Activated CD4-positive, alpha-beta memory T cell treated with anti-CD3 and anti-CD28 coated beads for 36 hours (primary cell): ENCODE results near the gene CYSTM1. TPM values are rescaled to one million over a fixed set of nuclear protein-coding genes. Genes with fewer than 3 reads are reported as not detected.
A peak's percentile ranks its signal among the peaks of the same experiment; 100 is the strongest.

Experiments
- CTCF ChIA-PET: fragments of 350-600 bp; sonication (Branson Sonifier 250); formaldehyde crosslinking; loops from one replicate; lab custom pipeline; 2021; ENCODE audit warnings: antibody characterized with exemption, inconsistent platforms; lab: Charles Lee
- POLR2A ChIA-PET: fragments of 350-600 bp; sonication (Branson Sonifier 250); formaldehyde crosslinking; loops from one replicate; lab custom pipeline; 2021; ENCODE audit warnings: antibody characterized with exemption; lab: Charles Lee
- DNase-seq: peaks from one replicate; pipeline ENCODE4 v3.0.0-alpha.2; 2020
- H3K27ac Mint-ChIP-seq: one replicate; pipeline ENCODE4 v1.8.0; 2021; ENCODE audit warnings: mixed read lengths
- H3K27me3 Mint-ChIP-seq: one replicate; pipeline ENCODE4 v1.8.0; 2021; ENCODE audit warnings: mixed read lengths
- H3K36me3 Mint-ChIP-seq: one replicate; pipeline ENCODE4 v1.8.0; 2021; ENCODE audit warnings: mixed read lengths
- H3K4me1 Mint-ChIP-seq: one replicate; pipeline ENCODE4 v1.8.0; 2021; ENCODE audit warnings: low read depth, mixed read lengths
- H3K4me3 Mint-ChIP-seq: one replicate; pipeline ENCODE4 v1.8.0; 2021; ENCODE audit warnings: mild to moderate bottlenecking, mixed read lengths
- H3K9me3 Mint-ChIP-seq: one replicate; pipeline ENCODE4 v1.8.0; 2021; ENCODE audit warnings: mixed read lengths
- intact Hi-C: fragments of 100-400 bp; cut with micrococcal nuclease; formaldehyde crosslinking; loops from one replicate; pipeline ENCODE4 v1.15.1; 2023
- total RNA-seq, 2 experiments: library from RNA; stranded (reverse); gene quantifications; one replicate each; pipeline ENCODE4 v1.2.3, GENCODE V29; 2021

Gene CYSTM1
- total RNA-seq, 2 experiments from 2014 or later = 25.2 to 26.5 TPM

DNA sequence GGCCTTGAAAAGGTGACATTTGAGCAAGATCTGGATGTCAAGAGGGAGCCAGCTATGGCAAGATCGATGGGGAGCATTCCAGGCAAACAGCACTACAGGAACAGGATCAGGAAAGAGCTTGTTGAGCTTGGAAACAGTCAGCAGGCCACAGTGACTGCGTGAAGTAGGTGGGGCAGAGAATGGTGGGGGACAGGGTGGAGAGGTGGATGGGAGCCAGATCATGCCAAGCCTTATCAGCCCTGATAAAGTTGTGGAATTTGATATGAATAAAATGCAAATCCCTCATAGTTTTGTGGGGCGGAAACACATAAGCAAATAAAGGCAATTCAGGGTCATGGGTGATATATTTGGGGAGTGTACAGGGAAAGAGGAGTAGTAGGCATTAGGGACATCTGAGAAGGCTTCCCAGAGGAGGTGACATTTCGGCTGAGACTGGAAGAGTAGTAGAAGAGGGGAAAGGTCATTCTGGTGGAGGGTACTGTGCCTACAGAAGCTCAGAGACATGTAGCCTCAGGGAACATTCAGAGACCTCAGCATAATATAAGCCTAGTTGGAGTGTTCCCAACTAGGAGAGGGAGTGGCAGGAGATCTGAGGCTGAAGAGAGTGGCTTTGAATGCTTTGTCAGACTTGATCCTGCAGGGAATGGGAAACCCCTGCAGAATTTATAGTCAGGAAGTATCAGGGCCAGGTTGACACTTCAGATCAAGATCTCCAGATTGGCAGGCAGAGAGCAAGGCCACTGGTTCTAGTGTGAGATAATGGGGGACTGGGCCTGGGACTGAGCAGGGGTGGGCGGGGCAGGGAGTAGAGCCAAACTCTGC, 9.7 kb upstream of the CYSTM1 start:
- no peak for DNase-seq
- POLR2A ChIA-PET = no interaction called here
- Mint-ChIP-seq H3K27me3 (no peaks in the 10 kb centered on the region), H3K4me3 (no peak overlapping the region), H3K27ac (no peak overlapping the region), H3K36me3 (no peaks in the 10 kb centered on the region), H3K9me3 (no peaks in the 10 kb centered on the region), H3K4me1 (no peaks in the 10 kb centered on the region)
- CTCF ChIA-PET = interaction anchor here (0.6 to 1.5 kb wide), 4 partner anchors 12 to 93 kb away, joined by 3 to 4 read pairs (median 3); no protein-coding TSS in a partner anchor
- intact Hi-C loops = no loop called here

DNA sequence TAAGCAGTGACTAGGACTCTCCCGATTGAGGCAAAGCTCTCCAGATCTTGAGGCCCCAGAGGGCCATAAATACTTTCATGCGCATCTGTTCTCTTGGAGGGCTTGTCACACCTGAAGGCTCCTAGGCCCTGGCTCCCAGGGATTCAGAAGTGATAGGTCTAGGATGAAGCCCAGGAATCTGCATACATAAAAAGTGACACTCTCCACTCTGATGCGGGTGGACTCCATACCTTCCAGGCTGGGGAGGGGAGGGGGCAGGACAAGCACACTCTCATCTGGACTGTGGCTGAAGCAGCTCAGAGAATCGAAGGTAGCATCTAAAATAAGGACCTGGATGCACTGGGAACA, 9.1 kb upstream of the CYSTM1 start:
- Mint-ChIP-seq H3K27ac (no peak overlapping the region), H3K9me3 (no peaks in the 10 kb centered on the region), H3K36me3 (no peaks in the 10 kb centered on the region), H3K4me1 (no peaks in the 10 kb centered on the region), H3K4me3 (no peak overlapping the region), H3K27me3 (no peaks in the 10 kb centered on the region)
- DNase-seq = no peak
- intact Hi-C loops = no loop called here
- ChIA-PET CTCF (interaction anchor here (0.6 to 0.8 kb wide), 2 partner anchors 12 to 22 kb away, joined by 3 read pairs; no protein-coding TSS in a partner anchor), POLR2A (no interaction called here)

DNA sequence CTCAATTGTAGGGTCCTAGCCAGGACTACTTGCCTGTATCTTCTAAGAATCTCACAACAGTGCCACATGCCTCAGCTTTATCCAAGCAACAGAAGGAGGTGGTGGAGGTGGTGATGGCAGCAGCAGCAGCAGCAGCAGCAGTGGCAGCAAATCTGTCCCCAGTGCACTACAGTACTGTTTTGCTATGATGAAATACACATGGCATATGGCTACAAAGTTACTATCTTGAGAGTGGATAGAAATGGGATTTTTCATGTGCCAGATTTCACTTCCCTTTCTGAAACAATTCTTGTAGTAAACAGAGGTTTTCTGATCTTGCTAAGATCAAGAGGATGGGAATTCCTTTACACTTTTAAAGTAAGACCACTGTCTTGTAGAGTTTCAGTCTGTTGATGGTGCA, 8.1 kb upstream of the CYSTM1 start:
- H3K27me3 Mint-ChIP-seq = no peaks in the 10 kb centered on the region
- intact Hi-C loops = no loop called here
- CTCF ChIA-PET = no interaction called here
- no peak overlapping the region for H3K27ac Mint-ChIP-seq
- H3K4me3 Mint-ChIP-seq = no peak overlapping the region
- no peaks in the 10 kb centered on the region for H3K4me1 Mint-ChIP-seq
- H3K36me3 Mint-ChIP-seq = no peaks in the 10 kb centered on the region
- no peaks in the 10 kb centered on the region for H3K9me3 Mint-ChIP-seq
- no peak for DNase-seq
- POLR2A ChIA-PET = no interaction called here

DNA sequence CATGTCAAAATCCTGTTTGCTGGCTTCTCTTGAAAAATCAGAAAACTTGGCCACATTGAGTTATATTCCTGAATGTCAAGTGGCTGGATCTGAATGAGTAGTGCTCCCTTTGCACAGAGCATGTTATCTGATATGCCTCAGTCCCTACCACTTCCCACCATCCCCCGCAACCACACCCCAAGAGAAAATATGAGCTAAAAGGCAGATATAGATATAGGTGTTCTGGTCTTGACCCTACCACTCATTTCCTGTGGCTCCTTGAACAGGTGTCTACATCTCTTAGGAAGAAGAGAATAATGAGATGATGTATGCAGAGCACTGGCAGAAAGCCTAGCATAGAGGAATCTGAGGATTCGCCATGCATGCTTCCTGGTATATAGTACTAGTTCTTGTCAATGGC, 6.6 kb upstream of the CYSTM1 start:
- no peak overlapping the region for H3K4me3 Mint-ChIP-seq
- H3K4me1 Mint-ChIP-seq = no peaks in the 10 kb centered on the region
- no peak overlapping the region for H3K27ac Mint-ChIP-seq
- intact Hi-C loops = no loop called here
- H3K9me3 Mint-ChIP-seq = no peaks in the 10 kb centered on the region
- CTCF ChIA-PET = interaction anchor here (3.3 kb wide), 1 partner anchor 23 kb away, joined by 12 read pairs; no protein-coding TSS in a partner anchor
- H3K36me3 Mint-ChIP-seq = no peaks in the 10 kb centered on the region
- POLR2A ChIA-PET = no interaction called here
- no peaks in the 10 kb centered on the region for H3K27me3 Mint-ChIP-seq
- no peak for DNase-seq

DNA sequence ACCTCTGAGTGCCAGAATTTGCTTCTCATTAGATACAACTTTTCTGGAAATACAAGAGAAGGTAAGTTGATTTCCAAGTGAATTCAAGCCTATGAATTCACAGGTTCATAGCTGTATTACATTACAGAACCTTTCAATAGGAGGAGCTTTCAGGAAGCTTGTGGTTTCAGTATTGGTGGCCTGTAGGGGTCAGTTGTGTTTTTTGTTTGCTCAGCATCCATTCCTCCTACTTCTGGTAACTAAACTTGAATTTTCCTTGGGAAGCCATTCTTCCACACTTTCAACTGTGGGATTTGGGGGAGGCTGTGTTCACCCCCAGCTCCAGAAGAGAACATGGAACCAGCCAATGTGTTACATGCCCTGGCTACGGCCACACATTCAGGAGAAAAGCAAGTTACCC, 5.6 kb upstream of the CYSTM1 start:
- H3K4me3 Mint-ChIP-seq = no peak overlapping the region
- no peak for DNase-seq
- H3K9me3 Mint-ChIP-seq = no peaks in the 10 kb centered on the region
- intact Hi-C loops = no loop called here
- CTCF ChIA-PET = interaction anchor here (1.1 to 3.3 kb wide), 3 partner anchors 10 to 177 kb away, joined by 3 to 12 read pairs (median 3); partner anchors contain the start of gene HBEGF
- no peaks in the 10 kb centered on the region for H3K27me3 Mint-ChIP-seq
- H3K4me1 Mint-ChIP-seq = peaks cover 5% of the 10 kb centered on the region
- POLR2A ChIA-PET = no interaction called here
- H3K36me3 Mint-ChIP-seq = no peaks in the 10 kb centered on the region
- no peak overlapping the region for H3K27ac Mint-ChIP-seq

DNA sequence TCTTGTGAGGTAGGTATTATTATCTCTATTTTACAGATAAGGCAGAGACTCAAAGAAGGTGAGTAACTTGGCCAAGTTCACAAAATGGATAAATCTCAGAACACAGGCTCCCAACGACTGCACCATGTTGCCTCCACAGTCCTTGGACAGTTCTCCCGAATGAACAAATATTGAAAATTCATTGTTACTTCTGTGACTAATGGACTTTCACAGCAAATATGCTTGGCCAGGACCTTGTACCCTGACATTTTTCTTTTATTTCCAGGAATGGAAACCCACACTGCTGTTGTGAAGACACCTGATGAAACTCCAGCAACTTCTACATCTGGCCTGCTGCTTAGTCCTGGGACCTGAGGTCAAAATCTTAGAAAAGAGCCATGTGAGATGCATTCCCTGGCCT, 2.5 kb upstream of the CYSTM1 start:
- no peak for DNase-seq
- no peak overlapping the region for H3K4me3 Mint-ChIP-seq
- H3K27me3 Mint-ChIP-seq = peaks cover 3% of the 10 kb centered on the region
- ChIA-PET POLR2A (no interaction called here), CTCF (no interaction called here)
- peaks cover 12% of the 10 kb centered on the region for H3K4me1 Mint-ChIP-seq
- no peaks in the 10 kb centered on the region for H3K36me3 Mint-ChIP-seq
- intact Hi-C loops = loop anchor here (10.0 kb wide), 1 partner anchor 1628 kb away; the partner anchor contains the start of gene ETF1
- no peak overlapping the region for H3K27ac Mint-ChIP-seq
- H3K9me3 Mint-ChIP-seq = no peaks in the 10 kb centered on the region

DNA sequence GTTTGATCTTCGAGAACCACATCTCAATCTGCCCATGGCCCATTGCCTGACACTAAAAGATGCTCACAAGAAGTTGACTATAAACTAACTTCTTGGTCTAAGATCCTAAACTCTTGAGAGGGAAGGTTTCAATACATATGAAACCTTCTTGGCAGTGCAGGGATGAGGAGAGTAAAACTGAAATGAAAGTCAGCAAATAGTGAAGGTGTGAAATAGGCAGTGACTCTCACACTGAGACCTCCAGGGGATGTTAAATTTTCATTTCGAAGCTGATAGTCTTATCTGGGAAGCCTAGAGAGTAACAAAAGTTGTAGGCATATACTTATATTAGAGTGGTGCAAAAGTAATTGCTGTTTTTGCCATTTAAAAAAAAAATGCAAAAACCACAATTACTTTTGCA, 974 bp upstream of the CYSTM1 start:
- intact Hi-C loops = loop anchor here (10.0 kb wide), 1 partner anchor 1629 kb away; the partner anchor contains the start of gene ETF1
- no peak overlapping the region for H3K27ac Mint-ChIP-seq
- no peaks in the 10 kb centered on the region for H3K9me3 Mint-ChIP-seq
- POLR2A ChIA-PET = no interaction called here
- peaks cover 12% of the 10 kb centered on the region for H3K4me1 Mint-ChIP-seq
- H3K36me3 Mint-ChIP-seq = no peaks in the 10 kb centered on the region
- H3K4me3 Mint-ChIP-seq = peak overlapping the region; percentile 51
- CTCF ChIA-PET = interaction anchor here (0.9 kb wide), 1 partner anchor 73 kb away, joined by 3 read pairs; no protein-coding TSS in a partner anchor
- DNase-seq = no peak
- H3K27me3 Mint-ChIP-seq = peaks cover 3% of the 10 kb centered on the region

DNA sequence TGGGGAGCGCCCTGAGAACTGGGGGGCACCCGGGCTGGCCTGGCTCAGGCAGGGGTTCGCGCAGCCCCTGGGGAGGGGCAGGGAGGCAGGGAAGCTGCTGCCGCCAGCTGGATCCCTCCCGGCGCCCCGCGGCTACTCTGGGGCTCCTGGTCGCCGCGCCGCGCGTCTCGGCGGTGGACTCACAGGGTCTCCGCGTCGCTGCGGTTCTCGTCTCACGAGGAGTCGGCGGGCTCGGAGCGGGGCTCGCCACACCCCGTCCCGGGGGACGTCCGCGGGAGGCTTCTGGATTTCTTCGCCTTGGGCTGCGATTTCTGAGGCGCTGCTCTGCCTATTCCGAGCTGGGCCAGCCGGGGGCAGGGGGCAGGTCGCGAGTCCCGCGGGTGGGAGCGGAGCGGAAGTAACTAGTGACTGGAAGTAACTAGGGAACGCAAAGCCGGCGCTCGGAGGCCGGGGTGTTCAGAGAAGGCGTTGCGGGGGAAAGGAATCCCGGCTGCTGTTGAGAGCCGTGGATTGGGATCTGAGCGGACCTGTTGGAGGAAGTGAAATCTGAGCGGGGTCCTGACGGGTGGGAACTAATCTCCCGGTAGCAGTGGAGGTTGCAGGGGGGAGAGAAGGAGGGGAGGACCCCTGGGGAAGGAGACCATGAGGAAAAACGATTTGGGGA, 511 bp downstream of the CYSTM1 start:
- Mint-ChIP-seq H3K36me3 (no peaks in the 10 kb centered on the region), H3K9me3 (no peaks in the 10 kb centered on the region), H3K27me3 (peaks cover 3% of the 10 kb centered on the region), H3K27ac (no peak overlapping the region), H3K4me3 (peak overlapping the region; percentile 92), H3K4me1 (peaks cover 12% of the 10 kb centered on the region)
- CTCF ChIA-PET = interaction anchor here (0.6 to 1.1 kb wide), 2 partner anchors 76 to 176 kb away, joined by 3 to 6 read pairs; no protein-coding TSS in a partner anchor
- DNase-seq = peak; percentile 78
- POLR2A ChIA-PET = interaction anchor here (1.1 kb wide), 1 partner anchor 19 kb away, joined by 3 read pairs; no protein-coding TSS in a partner anchor
- intact Hi-C loops = loop anchor here (1.0 to 10.0 kb wide), 6 partner anchors 18 to 1631 kb away; partner anchors contain the start of genes ETF1 and PFDN1

DNA sequence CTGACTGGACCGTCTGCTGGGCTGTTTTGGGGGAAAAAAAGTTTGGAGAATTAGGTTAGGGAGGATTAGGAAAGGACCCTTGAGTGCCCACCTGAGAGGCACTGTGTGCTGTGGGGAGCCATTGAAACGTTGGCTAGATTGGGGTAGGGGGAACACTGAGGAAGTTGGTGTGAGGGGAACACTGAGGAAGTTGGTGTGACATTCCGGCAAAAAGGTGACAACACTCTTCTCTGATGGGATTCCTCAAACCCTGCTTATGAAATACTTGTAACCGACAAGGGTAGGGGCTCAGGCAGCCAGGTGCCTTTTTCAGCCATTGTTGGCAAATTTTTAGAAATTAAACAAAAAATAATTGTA, 1.0 kb downstream of the CYSTM1 start:
- DNase-seq = no peak
- H3K27ac Mint-ChIP-seq = no peak overlapping the region
- peak overlapping the region; percentile 92 for H3K4me3 Mint-ChIP-seq
- intact Hi-C loops = loop anchor here (5.0 to 10.0 kb wide), 2 partner anchors 46 to 1631 kb away; partner anchors contain the start of gene ETF1
- no peaks in the 10 kb centered on the region for H3K36me3 Mint-ChIP-seq
- CTCF ChIA-PET = interaction anchor here (1.1 kb wide), 1 partner anchor 188 kb away, joined by 3 read pairs; no protein-coding TSS in a partner anchor
- no peaks in the 10 kb centered on the region for H3K9me3 Mint-ChIP-seq
- H3K27me3 Mint-ChIP-seq = peaks cover 3% of the 10 kb centered on the region
- peaks cover 12% of the 10 kb centered on the region for H3K4me1 Mint-ChIP-seq
- POLR2A ChIA-PET = interaction anchor here (1.1 kb wide), 1 partner anchor 20 kb away, joined by 3 read pairs; no protein-coding TSS in a partner anchor

DNA sequence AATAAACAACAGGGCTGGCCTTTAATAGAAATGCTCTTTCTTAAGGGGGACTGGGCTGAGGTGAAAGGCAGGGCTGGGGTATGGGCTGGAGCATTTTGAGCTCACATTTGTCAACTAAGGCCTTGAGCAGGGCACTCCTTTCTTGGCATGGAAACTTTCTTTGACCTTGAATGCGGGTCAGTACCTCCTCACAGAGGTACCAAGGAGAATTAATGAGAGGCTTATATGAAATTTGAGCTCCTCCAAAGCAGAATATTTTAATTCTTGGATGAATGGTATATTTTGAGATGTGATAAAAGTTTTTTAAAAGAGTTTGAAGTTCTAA, 3.1 kb downstream of the CYSTM1 start:
- no peaks in the 10 kb centered on the region for H3K9me3 Mint-ChIP-seq
- no peak for DNase-seq
- no peak overlapping the region for H3K4me3 Mint-ChIP-seq
- peaks cover 12% of the 10 kb centered on the region for H3K4me1 Mint-ChIP-seq
- CTCF ChIA-PET = interaction anchor here (1.0 to 1.9 kb wide), 3 partner anchors 32 to 62 kb away, joined by 3 to 5 read pairs (median 5); no protein-coding TSS in a partner anchor
- H3K36me3 Mint-ChIP-seq = no peaks in the 10 kb centered on the region
- peaks cover 3% of the 10 kb centered on the region for H3K27me3 Mint-ChIP-seq
- no peak overlapping the region for H3K27ac Mint-ChIP-seq
- intact Hi-C loops = loop anchor here (5.0 to 10.0 kb wide), 2 partner anchors 44 to 1633 kb away; partner anchors contain the start of gene ETF1
- POLR2A ChIA-PET = no interaction called here

DNA sequence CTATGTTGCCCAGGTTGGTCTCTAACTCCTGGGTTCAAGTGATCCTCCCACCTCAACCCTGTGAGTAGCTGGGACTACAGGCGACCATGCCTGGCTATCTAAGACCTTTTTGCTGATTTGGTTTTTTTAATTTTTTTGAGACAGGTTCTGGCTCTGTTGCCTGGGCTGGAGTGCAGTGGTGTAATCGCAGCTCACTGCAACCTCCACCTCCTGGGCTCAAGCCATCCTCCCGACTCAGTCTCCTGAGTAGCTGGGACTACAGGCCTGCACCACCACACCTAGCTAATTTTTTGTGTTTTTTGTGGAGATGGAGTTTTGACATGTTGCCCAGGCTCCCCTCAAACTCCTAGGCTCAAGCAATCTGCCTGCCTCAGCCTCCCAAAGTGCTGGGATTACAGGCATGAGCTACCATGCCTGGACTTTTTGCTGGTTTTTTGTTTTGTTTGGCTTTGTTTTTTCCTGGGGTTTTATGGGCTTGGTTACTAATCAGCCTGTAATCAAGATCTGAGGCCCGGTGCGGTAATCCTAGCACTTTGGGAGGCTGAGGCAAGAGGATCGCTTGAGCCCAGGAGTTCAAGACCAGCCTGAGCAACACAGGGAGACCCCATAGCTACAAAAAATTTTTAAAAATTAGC, 3.6 kb downstream of the CYSTM1 start:
- CTCF ChIA-PET = interaction anchor here (1.0 to 1.9 kb wide), 3 partner anchors 33 to 61 kb away, joined by 3 to 5 read pairs (median 5); no protein-coding TSS in a partner anchor
- Mint-ChIP-seq H3K27me3 (peaks cover 3% of the 10 kb centered on the region), H3K27ac (no peak overlapping the region), H3K4me3 (no peak overlapping the region), H3K9me3 (no peaks in the 10 kb centered on the region), H3K36me3 (no peaks in the 10 kb centered on the region), H3K4me1 (peaks cover 12% of the 10 kb centered on the region)
- POLR2A ChIA-PET = no interaction called here
- no peak for DNase-seq
- intact Hi-C loops = loop anchor here (5.0 to 10.0 kb wide), 2 partner anchors 44 to 1634 kb away; partner anchors contain the start of gene ETF1
